ENCODE measurements around the gene RIMKLA.

DNA sequence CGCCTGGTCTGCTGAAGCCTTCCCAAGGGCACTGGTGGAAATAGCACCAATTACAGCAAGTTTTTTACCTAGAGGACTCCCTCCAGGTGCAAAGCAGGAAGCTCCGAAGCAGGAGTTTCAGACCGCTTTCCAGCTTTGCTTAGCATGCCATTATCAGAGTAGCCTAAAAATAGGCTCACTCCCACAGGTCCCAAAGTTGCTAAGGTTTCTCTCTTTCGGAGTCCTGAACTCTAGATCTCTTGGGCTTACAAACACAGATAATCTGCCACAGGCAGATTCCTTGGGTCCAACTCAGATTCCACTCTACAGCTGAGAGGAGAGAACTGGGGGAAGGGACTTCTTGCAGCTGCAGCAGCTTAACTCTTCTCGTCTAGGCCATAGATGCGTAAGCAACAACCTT lies 52.8 kb downstream of the RIMKLA start:
- TF ChIP-seq POLR2AphosphoS5 (IDR thresholded peaks at IDR 0.05; ENCODE audit: insufficient read depth in 1 of 2, low read depth in 1 of 2) = no peak
- TF ChIP-seq, protein P1, sequence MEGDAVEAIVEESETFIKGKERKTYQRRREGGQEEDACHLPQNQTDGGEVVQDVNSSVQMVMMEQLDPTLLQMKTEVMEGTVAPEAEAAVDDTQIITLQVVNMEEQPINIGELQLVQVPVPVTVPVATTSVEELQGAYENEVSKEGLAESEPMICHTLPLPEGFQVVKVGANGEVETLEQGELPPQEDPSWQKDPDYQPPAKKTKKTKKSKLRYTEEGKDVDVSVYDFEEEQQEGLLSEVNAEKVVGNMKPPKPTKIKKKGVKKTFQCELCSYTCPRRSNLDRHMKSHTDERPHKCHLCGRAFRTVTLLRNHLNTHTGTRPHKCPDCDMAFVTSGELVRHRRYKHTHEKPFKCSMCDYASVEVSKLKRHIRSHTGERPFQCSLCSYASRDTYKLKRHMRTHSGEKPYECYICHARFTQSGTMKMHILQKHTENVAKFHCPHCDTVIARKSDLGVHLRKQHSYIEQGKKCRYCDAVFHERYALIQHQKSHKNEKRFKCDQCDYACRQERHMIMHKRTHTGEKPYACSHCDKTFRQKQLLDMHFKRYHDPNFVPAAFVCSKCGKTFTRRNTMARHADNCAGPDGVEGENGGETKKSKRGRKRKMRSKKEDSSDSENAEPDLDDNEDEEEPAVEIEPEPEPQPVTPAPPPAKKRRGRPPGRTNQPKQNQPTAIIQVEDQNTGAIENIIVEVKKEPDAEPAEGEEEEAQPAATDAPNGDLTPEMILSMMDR (IDR thresholded peaks at IDR 0.05) = no peak

All from vagina (tissue), 2 donors.